A549 (cell line): ENCODE results near the gene CHURC1. TPM values are rescaled to one million over a fixed set of nuclear protein-coding genes. Genes with fewer than 3 reads are reported as not detected.

ENCODE experiments used
- ATAC-seq, 2 experiments: fragments of 200-7000 bp in 1 of 2; fragments of >200 bp in 1 of 2; cut with Nextera tagmentation in 1 of 2; cut with Tn5 transposase in 1 of 2; 3 replicates each; pipeline versions ENCODE4 v1.8.0 to v1.9.1; 2018 to 2020; ENCODE audit warnings: mild to moderate bottlenecking in 1 of 2, moderate library complexity in 1 of 2
- CTCF ChIA-PET: fragments of 300-600 bp; sonication (Branson Sonifier 250); formaldehyde crosslinking; extraction: SDS; loops from one replicate; lab custom pipeline; 2021; ENCODE audit warnings: antibody characterized with exemption, inconsistent platforms; lab: Yijun Ruan, JAX
- POLR2A ChIA-PET: fragments of 350-600 bp; formaldehyde crosslinking; extraction: SDS; loops from one replicate; lab custom pipeline; 2021; ENCODE audit warnings: antibody characterized with exemption, inconsistent platforms; lab: Yijun Ruan, JAX
- DNase-seq, 2 experiments: peaks; one replicate each; pipeline versions ENCODE4 v3.0.0 to v3.0.0-alpha.2; 2011 to 2016; ENCODE audit warnings: low read depth in 1 of 2, low spot score in 1 of 2
- FAIRE-seq: peaks from 2 replicates; lab custom pipeline; 2011; peaks lifted over from hg19 to GRCh38; lab: Jason Lieb, UNC
- H3K27ac ChIP-seq, 2 experiments: fragments of >200 bp; sonication (Bioruptor Twin); formaldehyde crosslinking; 3 replicates each; pipeline ENCODE4 v1.5.1; 2016 to 2017
- H3K4me1 ChIP-seq: fragments of >200 bp; sonication (Bioruptor Twin); formaldehyde crosslinking; 3 replicates; pipeline ENCODE4 v1.6.1; 2016
- H3K4me2 ChIP-seq: fragments of >200 bp; sonication (Bioruptor Twin); formaldehyde crosslinking; 3 replicates; pipeline ENCODE4 v1.6.1; 2016
- H3K4me3 ChIP-seq: fragments of >200 bp; sonication (Bioruptor Twin); formaldehyde crosslinking; 3 replicates; pipeline ENCODE4 v1.5.1; 2016
- H3K9me3 ChIP-seq: fragments of >200 bp; sonication (Bioruptor Twin); formaldehyde crosslinking; 3 replicates; pipeline ENCODE4 v1.6.1; 2016
- CBX2 ChIP-seq: fragments of 200-600 bp; sonication (generic); IDR thresholded peaks from 2 replicates; pipeline ENCODE4 v1.6.1; 2016; ENCODE audit warnings: low read depth, mild to moderate bottlenecking, borderline replicate concordance
- CBX8 ChIP-seq: fragments of 200-600 bp; sonication (generic); IDR thresholded peaks from 2 replicates; pipeline ENCODE4 v1.6.1; 2016
- CEBPB ChIP-seq, 2 experiments: fragments of >200 bp in 1 of 2; sonication (Bioruptor Twin) in 1 of 2; formaldehyde crosslinking in 1 of 2; IDR thresholded peaks; 2 replicates each; pipeline ENCODE4 v1.6.1; 2012 to 2016
- CHD2 ChIP-seq: fragments of 150-350 bp; IDR thresholded peaks from 2 replicates; pipeline ENCODE4 v1.6.1; 2014; ENCODE audit warnings: low read length; ENCODE audit not compliant: partially characterized antibody
- EHF ChIP-seq: fragments of 250-450 bp; sonication (Bioruptor Pico); IDR thresholded peaks from 2 replicates; pipeline ENCODE4 v1.5.0; 2020; ENCODE audit warnings: mild to moderate bottlenecking
- ESRRA ChIP-seq: fragments of 150-350 bp; IDR thresholded peaks from 2 replicates; pipeline ENCODE4 v1.6.1; 2014; ENCODE audit warnings: mild to moderate bottlenecking, low read length, borderline replicate concordance
- FOSB ChIP-seq: fragments of 250-450 bp; sonication (Bioruptor Pico); IDR thresholded peaks from 2 replicates; pipeline ENCODE4 v1.5.0; 2020; ENCODE audit warnings: mild to moderate bottlenecking, moderate library complexity
- FOSL2 ChIP-seq, 2 experiments: fragments of 450-650 bp in 1 of 2; fragments of >200 bp in 1 of 2; sonication (Bioruptor Twin) in 1 of 2; formaldehyde crosslinking; IDR thresholded peaks; 2 replicates each; pipeline versions ENCODE4 v1.5.0 to v1.6.1; 2016 to 2020; ENCODE audit warnings: mild to moderate bottlenecking in 1 of 2, moderate library complexity in 1 of 2
- HDAC2 ChIP-seq: fragments of 200-600 bp; sonication (generic); IDR thresholded peaks from 2 replicates; pipeline ENCODE4 v1.6.1; 2016
- JUNB ChIP-seq: fragments of >200 bp; sonication (Bioruptor Twin); formaldehyde crosslinking; IDR thresholded peaks from 2 replicates; pipeline ENCODE4 v1.6.1; 2016
- KDM5A ChIP-seq: fragments of 200-600 bp; sonication (generic); IDR thresholded peaks from 2 replicates; pipeline ENCODE4 v1.6.1; 2016; ENCODE audit warnings: antibody characterized with exemption, mild to moderate bottlenecking
- NFE2L2 ChIP-seq: fragments of 150-350 bp; conservative IDR thresholded peaks from 2 replicates; pipeline ENCODE4 v1.6.1; 2014; ENCODE audit warnings: low read length
- NPAS2 ChIP-seq: fragments of 250-450 bp; sonication (Bioruptor Pico); IDR thresholded peaks from 2 replicates; pipeline ENCODE4 v1.8.0; 2022; ENCODE audit warnings: mild to moderate bottlenecking, moderate library complexity, borderline replicate concordance
- POLR2A ChIP-seq: IDR thresholded peaks from 2 replicates; pipeline ENCODE4 v1.6.1; 2012; ENCODE audit warnings: mild to moderate bottlenecking, low read length
- RAD21 ChIP-seq, 2 experiments: fragments of >200 bp in 1 of 2; sonication (Bioruptor Twin) in 1 of 2; formaldehyde crosslinking in 1 of 2; IDR thresholded peaks in 1 of 2; conservative IDR thresholded peaks in 1 of 2; 2 replicates in 1 of 2; 3 replicates in 1 of 2; pipeline ENCODE4 v1.6.1; 2012 to 2018; ENCODE audit warnings: inconsistent platforms in 1 of 2
- RARB ChIP-seq: fragments of 250-450 bp; sonication (Bioruptor Pico); IDR thresholded peaks from 2 replicates; pipeline ENCODE4 v1.8.0; 2021; ENCODE audit warnings: mild to moderate bottlenecking, moderate library complexity
- REST ChIP-seq: fragments of 200-600 bp; sonication (generic); IDR thresholded peaks from 2 replicates; pipeline ENCODE4 v1.6.1; 2016; ENCODE audit warnings: antibody characterized with exemption, mild to moderate bottlenecking, moderate library complexity
- RFX5 ChIP-seq: fragments of 450-650 bp; IDR thresholded peaks from 2 replicates; pipeline ENCODE4 v1.7.1; 2014; ENCODE audit warnings: antibody characterized with exemption, mild to moderate bottlenecking, moderate library complexity
- SREBF2 ChIP-seq: fragments of 450-650 bp; IDR thresholded peaks from 2 replicates; pipeline ENCODE4 v1.6.1; 2014; ENCODE audit warnings: mild to moderate bottlenecking, moderate library complexity
- TFCP2L1 ChIP-seq: fragments of 250-450 bp; sonication (Bioruptor Pico); IDR thresholded peaks from 2 replicates; pipeline ENCODE4 v1.5.0; 2021; ENCODE audit warnings: mild to moderate bottlenecking
- ZFP36 ChIP-seq: fragments of 450-650 bp; IDR thresholded peaks from 2 replicates; pipeline ENCODE4 v1.6.1; 2014; ENCODE audit warnings: borderline replicate concordance; ENCODE audit not compliant: partially characterized antibody
- ZSCAN20 ChIP-seq: fragments of 250-450 bp; sonication (Bioruptor Pico); IDR thresholded peaks from 2 replicates; pipeline ENCODE4 v1.8.0; 2022; ENCODE audit warnings: mild to moderate bottlenecking, moderate library complexity
- WGBS: methylation state at CpG from one replicate; pipeline ENCODE4 v1.1.6; 2017; ENCODE audit errors: missing lambda C conversion rate; 5-methylcytosine and 5-hydroxymethylcytosine counted together
- polyA plus RNA-seq, 4 experiments: library from polyadenylated mRNA; depleted of rRNA in 3 of 4; stranded (reverse); fragments of >200 nt; fragmentation: RNase III in 1 of 4; extraction: RNeasy Plus Mini Kit Qiagen cat#74134 plus additional on column Dnase treatment in 1 of 4; gene quantifications; 2 replicates in 3 of 4; 3 replicates in 1 of 4; pipeline ENCODE4 v1.2.3, GENCODE V29; 2011 to 2017
- TF ChIP-seq, protein P1 (sequence below): fragments of 250-450 bp; sonication (Bioruptor Pico); IDR thresholded peaks from 2 replicates; pipeline ENCODE4 v1.5.0; 2020; ENCODE audit warnings: low read depth, mild to moderate bottlenecking, moderate library complexity
- TF ChIP-seq, protein P2 (sequence below): fragments of 150-350 bp; IDR thresholded peaks from 2 replicates; pipeline ENCODE4 v1.6.1; 2014; ENCODE audit warnings: low read depth, mild to moderate bottlenecking, low read length

Gene CHURC1
- polyA plus RNA-seq, 2 of the 4 experiments (the other 2 are of a cell fraction): 151 to 153 TPM

DNA sequence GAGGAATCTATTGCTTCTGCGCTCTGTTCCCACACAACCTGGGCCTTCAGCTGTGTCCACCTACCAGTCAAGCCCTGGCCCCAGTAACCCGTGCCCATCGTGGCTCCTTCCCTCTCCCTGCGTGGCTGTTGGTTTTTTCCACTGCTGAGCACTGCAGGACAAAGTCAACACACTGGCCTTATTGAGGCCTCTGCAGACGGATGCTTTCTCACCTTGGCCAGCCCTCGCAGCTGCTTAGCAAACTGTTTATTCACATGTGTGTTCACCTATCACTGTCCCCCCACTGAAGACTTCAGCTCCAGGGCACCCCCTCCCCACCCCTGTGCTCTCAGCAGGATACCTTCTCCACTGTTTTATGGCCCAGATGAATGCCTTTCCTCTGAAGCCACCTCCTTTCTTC lies 41.0 kb downstream of the CHURC1 start (continued):
- TF ChIP-seq, protein P1, sequence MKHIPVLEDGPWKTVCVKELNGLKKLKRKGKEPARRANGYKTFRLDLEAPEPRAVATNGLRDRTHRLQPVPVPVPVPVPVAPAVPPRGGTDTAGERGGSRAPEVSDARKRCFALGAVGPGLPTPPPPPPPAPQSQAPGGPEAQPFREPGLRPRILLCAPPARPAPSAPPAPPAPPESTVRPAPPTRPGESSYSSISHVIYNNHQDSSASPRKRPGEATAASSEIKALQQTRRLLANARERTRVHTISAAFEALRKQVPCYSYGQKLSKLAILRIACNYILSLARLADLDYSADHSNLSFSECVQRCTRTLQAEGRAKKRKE (CRISPR knock-in tag): no peak
- no peak for TF ChIP-seq SREBF2
- no peak for TF ChIP-seq FOSB
- TF ChIP-seq RFX5: no peak
- TF ChIP-seq TFCP2L1 (CRISPR knock-in tag): no peak
- TF ChIP-seq JUNB: no peak
- TF ChIP-seq, all 56 proteins: peak for 0

DNA sequence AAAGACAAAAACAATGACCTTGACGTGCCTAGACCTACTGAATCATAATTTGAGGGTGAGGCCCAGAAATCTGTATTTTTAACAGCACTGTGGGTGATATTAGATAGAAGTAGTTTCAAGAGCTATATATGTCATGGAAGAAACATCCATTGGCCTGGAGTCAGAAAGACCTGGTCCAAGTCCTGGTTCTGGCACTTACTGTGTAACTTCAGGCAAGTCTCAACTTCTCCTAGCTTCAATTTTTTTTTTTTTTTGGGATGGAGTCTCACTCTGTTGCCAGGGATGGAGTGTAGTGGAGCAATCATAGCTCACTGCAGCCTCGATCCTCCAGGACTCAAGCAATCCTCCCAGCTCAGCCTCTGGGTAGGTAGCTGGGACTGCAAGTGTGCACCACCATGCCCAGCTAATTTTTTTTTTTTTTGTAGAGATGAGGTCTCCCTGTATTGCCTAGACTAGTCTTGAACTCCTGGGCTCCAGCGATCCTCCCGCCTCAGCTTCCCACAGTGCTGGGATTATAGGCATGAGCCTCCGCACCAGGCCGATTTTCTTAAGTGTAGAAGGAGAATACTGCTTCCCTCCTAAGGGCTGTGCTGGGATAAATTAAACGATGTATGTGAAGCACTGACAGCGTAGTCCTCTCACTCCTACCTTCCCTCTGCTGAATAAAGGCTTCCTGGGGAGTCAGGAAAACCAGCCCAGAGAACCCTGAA lies 42.6 kb downstream of the CHURC1 start:
- no peak overlapping the region for H3K4me2 ChIP-seq
- ATAC-seq (no peak), DNase-seq (no peak), FAIRE-seq (no peak)
- ChIA-PET CTCF (interaction anchor here (0.7 to 1.8 kb wide), 7 partner anchors 8 to 559 kb away, joined by 3 to 6 read pairs (median 4); no protein-coding TSS in a partner anchor), POLR2A (interaction anchor here (0.5 kb wide), 1 partner anchor 31 kb away, joined by 3 read pairs; no protein-coding TSS in a partner anchor)
- TF ChIP-seq ZFP36 (no peak), EHF (no peak), RAD21 (conservative IDR thresholded peaks at IDR 0.05 in 1 of 2, IDR thresholded peaks at IDR 0.05 in 1 of 2) (no peak), RARB (CRISPR knock-in tag) (no peak), ESRRA (no peak), KDM5A (no peak), ZSCAN20 (no peak), POLR2A (no peak), CBX8 (no peak), CBX2 (no peak), HDAC2 (no peak)
- no peaks in the 10 kb centered on the region for H3K4me1 ChIP-seq
- no peak overlapping the region for H3K4me3 ChIP-seq
- H3K9me3 ChIP-seq: no peaks in the 10 kb centered on the region
- WGBS: 95% methylated on average over 8 of the region's 8 CpGs
- no peak overlapping the region for H3K27ac ChIP-seq

- DNase-seq (no peak), FAIRE-seq (no peak), ATAC-seq (no peak)
- Histone ChIP-seq H3K9me3 (no peaks in the 10 kb centered on the region), H3K27ac (no peak overlapping the region), H3K4me3 (no peak overlapping the region), H3K4me2 (no peak overlapping the region), H3K4me1 (no peaks in the 10 kb centered on the region)
- TF ChIP-seq CEBPB (IDR thresholded peaks at IDR 0.05): no peak
- no peak for TF ChIP-seq CHD2
- TF ChIP-seq, protein P2, sequence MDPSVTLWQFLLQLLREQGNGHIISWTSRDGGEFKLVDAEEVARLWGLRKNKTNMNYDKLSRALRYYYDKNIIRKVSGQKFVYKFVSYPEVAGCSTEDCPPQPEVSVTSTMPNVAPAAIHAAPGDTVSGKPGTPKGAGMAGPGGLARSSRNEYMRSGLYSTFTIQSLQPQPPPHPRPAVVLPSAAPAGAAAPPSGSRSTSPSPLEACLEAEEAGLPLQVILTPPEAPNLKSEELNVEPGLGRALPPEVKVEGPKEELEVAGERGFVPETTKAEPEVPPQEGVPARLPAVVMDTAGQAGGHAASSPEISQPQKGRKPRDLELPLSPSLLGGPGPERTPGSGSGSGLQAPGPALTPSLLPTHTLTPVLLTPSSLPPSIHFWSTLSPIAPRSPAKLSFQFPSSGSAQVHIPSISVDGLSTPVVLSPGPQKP: no peak
- no peak for TF ChIP-seq NPAS2
- TF ChIP-seq, protein P1 (CRISPR knock-in tag): no peak
- TF ChIP-seq NFE2L2: no peak
- no peak for TF ChIP-seq FOSL2 (IDR thresholded peaks at IDR 0.05)
- no peak for TF ChIP-seq FOSL2 (CRISPR knock-in tag; IDR thresholded peaks at IDR 0.05)
- TF ChIP-seq REST: no peak
- TF ChIP-seq CBX8: no peak
- CTCF ChIA-PET: interaction anchor here (1.0 to 1.1 kb wide), 2 partner anchors 12 to 29 kb away, joined by 3 to 4 read pairs; partner anchors contain the start of gene FNTB
- 90% methylated on average over 2 of the region's 2 CpGs for WGBS
- POLR2A ChIA-PET: no interaction called here
Observed at GRCh38 chr14:64958201-64958600, 43.9 kb downstream of the CHURC1 start.
